T-helper 9 cell (primary cell): ENCODE data around the gene C10orf120.

Experiments
- DNase-seq: peaks from one replicate; pipeline ENCODE4 v3.0.0-alpha.2; 2020

The C10orf120 gene

GRCh38 chr10:122703483-122704448 is 4.1 kb upstream of the C10orf120 start:
- peak; percentile 28 for DNase-seq

- DNase-seq = no peak
Observed at GRCh38 chr10:122702275-122702674, 2.6 kb upstream of the C10orf120 start.

- no peak for DNase-seq
Observed at GRCh38 chr10:122701652-122702051, 2.0 kb upstream of the C10orf120 start.

GRCh38 chr10:122696687-122697086 is 3.0 kb downstream of the C10orf120 start:
- DNase-seq = no peak

DNA sequence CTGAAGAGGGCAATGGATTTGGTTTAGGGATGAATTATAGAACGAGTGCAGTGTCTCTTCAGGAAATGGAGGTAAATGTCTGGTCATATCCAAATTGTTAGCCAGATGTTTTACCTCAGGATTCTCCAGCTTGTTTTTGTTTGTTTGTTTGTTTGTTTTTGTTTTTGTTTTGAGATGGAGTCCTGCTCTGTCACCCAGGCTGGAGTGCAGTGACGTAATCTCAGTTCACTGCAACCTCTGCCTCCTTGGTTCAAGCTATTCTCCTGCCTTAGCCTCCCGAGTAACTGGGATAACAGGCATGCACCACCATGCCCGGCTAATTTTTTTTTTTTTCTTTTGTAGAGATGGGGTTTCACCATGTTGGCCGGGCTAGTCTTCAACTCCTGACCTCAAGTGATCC is 6.9 kb downstream of the C10orf120 start:
- DNase-seq = no peak

GRCh38 chr10:122689146-122689820 is 10.4 kb downstream of the C10orf120 start:
- DNase-seq = no peak

GRCh38 chr10:122688293-122688989 is 11.2 kb downstream of the C10orf120 start:
- DNase-seq = no peak

DNA sequence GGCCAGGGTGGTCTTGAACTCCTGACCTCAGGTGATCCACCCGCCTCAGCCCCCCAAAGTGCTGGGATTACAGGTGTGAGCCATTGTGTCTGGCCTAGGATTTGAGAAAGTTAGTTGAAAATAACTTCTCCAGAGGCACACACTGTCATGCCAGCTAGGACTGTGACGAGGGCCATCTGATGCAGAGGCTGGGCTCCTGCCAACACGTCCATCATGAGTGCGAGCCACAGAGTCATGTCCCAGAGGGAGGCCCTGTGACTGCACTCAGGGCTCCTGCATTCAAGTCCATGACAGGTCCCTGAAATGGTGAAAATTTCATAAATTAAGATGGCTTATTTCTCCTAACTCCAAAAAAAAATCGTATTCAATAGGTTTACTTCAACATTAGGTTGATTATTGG is 17.1 kb downstream of the C10orf120 start:
- DNase-seq = no peak

- DNase-seq = no peak
Observed at GRCh38 chr10:122678266-122678665, 21.4 kb downstream of the C10orf120 start.

- DNase-seq = no peak
Observed at GRCh38 chr10:122675278-122675677, 24.4 kb downstream of the C10orf120 start.

DNA sequence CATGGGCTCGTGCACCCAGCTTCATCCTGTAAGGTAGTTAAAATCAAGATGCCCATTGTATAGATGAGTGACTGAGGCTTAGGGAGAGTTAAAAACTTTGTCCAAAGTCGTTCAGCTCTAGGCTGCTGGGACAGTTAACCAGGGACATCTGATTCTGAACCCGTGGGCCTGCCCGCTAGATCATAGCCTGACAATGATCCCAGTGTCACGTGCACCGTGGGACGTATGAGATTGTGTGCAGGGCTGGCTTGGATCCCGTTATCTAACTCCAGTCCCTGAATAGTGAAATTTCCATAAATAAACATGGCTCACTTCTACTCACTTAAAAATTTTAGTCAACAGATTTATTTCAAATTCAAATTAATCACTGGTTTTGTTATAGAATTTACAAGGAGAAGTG is 24.9 kb downstream of the C10orf120 start:
- no peak for DNase-seq

DNA sequence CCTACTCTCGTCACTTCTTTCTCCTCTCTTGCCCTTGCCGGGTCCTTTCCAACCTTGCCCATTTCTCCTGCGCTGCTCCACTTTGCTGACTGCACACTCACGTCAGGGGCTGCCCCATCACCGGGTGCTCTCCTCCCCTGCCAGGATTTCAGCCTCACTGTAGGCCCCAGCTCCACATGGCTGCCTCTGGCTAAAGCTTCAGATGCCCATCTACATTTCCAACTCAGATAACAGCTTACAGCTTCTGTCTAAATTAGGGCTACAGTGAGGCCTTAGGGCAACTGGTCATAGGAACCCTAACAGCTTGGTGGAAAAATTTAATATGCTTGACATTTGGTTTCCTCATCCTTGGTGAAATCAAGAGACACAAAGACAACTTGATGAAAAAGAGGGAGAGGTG is 25.9 kb downstream of the C10orf120 start:
- DNase-seq = no peak

DNA sequence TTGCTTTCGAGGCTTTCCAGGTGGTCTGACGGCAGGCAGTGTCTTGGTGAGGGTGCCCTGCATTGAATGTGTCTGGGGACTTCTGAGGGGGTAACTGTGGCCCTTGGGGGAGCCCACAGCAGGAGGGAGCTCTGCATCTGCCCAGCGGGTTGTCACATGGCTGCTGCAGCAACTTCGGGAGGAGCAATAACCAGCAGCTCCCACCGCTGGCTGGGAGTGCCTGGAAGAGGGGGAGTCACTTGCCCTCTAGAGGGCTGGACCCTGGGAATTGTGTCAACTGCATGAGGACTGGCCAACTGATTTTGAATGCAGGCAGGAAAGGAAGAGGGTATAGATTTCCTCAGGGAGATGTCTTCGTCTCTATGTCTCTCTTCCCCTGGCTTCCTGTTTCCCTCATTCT is 26.4 kb downstream of the C10orf120 start:
- DNase-seq = no peak

DNA sequence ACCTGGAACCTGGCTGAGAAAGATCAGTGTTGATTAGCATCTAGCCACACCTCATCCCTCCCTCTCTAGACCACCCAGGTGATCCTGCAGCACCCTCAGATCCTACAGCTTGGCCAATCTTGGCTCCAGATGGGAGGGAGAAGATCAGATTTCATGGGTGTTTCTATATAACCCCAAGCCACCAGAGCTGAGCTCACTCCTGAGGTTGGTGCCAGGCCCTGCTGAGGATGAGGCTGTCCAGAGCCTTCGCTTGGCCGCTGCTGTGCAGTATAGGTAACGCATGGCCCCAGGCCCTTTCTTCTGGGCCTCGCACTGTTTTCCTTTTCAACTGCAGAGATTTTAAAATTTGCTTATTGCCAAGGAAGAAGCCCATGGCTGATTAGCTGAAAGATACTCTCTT is 27.0 kb downstream of the C10orf120 start:
- DNase-seq = no peak

DNA sequence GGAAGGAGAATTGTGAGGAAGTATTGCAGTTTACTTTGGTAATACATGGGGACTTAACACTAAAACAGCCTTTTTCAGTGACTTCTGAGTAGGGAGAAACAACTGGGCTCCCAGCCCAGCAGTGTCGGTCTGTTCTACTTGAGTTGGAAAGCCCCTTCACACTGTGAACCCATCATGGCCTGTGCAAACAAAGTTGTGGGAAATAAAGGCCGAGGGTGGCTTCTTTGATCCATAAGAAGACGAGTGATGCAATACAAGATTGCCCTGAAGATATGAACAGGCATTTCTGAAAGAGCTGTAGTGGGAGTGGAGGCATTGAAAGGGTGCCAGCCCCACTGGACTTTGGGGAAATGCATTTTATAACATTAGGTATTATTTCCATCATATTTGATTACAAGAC is 28.3 kb downstream of the C10orf120 start:
- no peak for DNase-seq

DNA sequence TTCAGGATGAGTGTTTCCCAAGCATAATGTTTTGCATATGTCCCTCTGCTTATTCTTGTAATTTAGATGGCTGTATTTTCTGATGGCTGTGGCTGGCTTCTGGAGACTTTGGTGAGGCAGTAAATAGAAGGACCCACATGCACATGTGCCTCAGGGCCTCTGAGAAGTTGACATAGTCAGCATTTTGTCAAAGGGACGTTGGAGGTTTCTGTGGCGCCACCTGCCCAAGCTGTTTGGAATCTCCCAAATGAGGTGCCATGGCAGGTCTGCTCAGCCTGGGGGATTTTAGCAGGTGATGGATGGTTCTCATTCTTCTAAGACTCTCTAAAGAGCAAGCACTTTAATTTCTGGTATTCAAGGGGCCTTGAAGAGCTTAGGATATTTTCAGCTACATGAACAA is 29.8 kb downstream of the C10orf120 start:
- no peak for DNase-seq

DNA sequence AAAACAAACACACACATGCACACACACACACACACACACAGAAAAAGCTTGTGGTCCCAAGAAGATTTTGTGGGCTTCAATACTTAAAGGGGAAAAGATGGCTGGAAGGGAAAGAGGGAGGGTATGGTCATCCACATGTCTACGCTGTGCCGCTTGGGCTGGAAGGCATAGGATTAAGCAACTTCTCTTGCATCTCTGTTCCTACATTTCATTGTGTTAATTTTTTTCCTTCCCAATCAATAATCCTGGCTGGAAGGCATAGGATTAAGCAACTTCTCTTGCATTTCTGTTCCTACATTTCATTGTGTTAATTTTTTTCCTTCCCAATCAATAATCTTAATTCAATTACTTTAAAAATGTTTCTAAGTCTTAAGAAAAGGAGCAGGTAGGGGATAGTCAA is 30.6 kb downstream of the C10orf120 start:
- no peak for DNase-seq

DNA sequence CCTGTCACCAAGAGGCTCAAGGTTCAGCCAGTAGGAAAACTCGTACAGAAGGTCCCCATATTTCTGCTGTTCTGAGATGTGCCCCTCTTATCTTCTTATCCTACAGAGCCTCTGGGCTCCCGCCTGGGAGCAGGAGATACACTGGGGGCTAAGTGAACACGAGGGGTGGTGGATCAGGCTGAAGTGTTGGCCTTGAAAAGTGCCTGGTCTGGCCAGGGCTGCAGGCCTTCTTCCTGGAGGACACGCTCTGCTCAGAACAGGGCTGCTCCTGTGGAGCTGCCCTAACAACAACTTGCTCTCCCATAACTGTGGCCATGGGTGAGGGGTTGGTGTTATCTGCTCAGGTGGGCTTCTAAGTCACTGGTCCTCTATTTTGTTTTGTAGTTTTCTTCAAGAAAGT is 33.7 kb downstream of the C10orf120 start:
- DNase-seq = no peak

- DNase-seq = no peak
Observed at GRCh38 chr10:122665329-122665860, 34.3 kb downstream of the C10orf120 start.

GRCh38 chr10:122664501-122664900 is 35.1 kb downstream of the C10orf120 start:
- DNase-seq = no peak

- DNase-seq = no peak
Observed at GRCh38 chr10:122663516-122664130, 36.0 kb downstream of the C10orf120 start.

- DNase-seq = no peak
Observed at GRCh38 chr10:122662231-122662630, 37.4 kb downstream of the C10orf120 start.

- DNase-seq = no peak
Observed at GRCh38 chr10:122660696-122661095, 39.0 kb downstream of the C10orf120 start.
